Right kidney (tissue), 1 donor: Measurements from ENCODE around the gene PRG2.
"Not testable (repeated sequence)": the region's sequence is repeated elsewhere in the genome, so short reads cannot be mapped to it uniquely, and the experiment has no call there.

Source experiments
- DNase-seq: peaks from one replicate; pipeline ENCODE4 v3.0.0-alpha.2; 2016

Gene PRG2

GRCh38 chr11:57421066-57421465 lies 30.6 kb upstream of the PRG2 start:
- no peak for DNase-seq

GRCh38 chr11:57419146-57419545 lies 28.7 kb upstream of the PRG2 start:
- no peak for DNase-seq

DNA sequence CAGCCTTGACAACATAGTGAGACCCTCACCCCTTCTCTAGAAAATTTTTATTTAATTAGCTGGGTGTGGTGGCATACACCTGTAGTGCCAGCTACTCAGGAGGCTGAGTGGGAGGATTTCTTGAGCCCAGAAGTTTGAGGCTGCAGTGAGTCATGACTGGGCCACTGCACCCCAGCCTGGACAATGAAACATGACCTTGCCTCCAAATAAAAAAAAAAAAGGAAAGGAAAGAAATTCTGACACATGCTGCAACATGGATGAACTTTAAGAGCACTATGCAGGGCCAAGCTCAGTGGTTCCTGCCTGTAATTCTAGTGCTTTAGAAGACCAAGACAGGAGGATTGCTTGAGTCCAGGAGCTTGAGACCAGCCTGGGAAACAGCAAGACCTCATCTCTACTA lies 27.7 kb upstream of the PRG2 start:
- no peak for DNase-seq

DNA sequence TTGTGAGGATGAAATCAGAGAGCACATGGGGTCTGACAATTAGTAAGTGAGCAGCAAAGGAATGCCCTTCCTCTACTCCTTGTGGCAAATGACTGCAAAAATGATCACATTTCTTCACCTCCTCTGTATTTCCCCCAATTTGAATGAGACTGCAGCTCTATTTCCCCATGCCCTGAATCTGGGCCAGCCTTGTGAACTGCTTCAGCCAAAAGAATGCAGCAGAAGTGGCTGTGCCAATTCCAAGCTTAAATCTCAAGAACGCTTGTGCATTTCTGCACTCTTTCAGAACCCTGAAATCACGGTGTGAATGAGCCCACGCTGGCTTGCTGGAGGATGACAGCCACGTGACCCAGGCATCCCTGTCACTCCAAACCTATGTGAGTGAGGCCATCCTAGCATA lies 26.6 kb upstream of the PRG2 start:
- no peak for DNase-seq

DNA sequence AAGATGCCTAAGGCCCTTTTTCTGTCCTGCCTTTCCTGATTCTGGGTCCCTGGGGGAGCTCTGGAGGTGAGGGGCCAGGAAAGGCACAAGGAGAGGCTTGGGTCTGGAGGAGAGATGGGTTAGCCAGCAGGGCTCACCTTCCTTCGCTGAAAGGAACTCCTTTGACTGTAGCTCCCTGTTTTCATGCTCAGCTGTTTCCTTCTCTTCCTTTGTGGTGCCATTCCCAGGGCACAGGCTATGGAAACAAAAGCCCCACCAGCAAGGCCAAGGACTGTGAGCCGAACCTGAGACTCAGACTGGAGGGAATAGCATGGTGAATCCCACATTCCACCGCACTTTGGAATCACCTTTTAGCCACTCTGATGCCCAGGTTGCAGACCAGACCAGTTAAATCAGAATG lies 26.0 kb upstream of the PRG2 start:
- no peak for DNase-seq

- no peak for DNase-seq
Measured at GRCh38 chr11:57414612-57415212, 24.3 kb upstream of the PRG2 start.

DNA sequence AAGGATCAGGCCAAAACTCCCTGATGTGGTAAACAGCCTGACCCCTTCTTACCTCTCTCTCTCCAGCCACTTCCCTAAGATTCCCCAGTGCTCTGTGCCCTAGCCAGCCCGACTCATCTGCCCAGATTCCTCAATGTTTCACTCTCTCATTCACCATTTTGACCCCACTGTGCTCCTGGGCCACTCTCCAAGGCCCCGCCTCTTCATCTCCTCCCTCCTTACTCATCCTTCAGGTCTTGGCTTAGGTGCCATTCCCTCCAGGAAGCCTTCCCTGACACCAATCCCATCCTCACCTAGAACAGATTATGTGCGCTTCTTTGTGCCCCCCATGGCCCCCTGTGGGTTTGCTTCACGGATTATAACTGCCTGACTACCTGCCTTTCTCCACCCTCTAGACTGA lies 23.2 kb upstream of the PRG2 start:
- no peak for DNase-seq

DNA sequence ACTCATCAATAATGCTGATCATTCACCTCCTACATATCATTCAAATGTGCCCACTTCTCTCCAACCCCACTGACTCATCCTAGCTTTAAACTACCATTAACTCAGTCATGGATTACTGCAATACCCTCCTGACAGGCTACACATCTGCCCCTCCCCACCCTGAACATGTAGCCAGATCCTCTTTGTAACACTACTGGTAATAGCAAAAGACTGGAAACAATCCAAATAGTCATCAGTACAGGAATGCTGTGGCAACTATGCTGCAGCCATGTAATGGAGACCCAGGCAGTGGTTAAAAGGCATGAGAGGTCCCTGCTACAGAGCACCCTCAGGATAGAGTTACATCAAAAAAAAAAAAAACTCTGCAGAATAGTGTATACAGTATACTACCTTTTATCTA lies 19.8 kb upstream of the PRG2 start:
- no peak for DNase-seq

DNA sequence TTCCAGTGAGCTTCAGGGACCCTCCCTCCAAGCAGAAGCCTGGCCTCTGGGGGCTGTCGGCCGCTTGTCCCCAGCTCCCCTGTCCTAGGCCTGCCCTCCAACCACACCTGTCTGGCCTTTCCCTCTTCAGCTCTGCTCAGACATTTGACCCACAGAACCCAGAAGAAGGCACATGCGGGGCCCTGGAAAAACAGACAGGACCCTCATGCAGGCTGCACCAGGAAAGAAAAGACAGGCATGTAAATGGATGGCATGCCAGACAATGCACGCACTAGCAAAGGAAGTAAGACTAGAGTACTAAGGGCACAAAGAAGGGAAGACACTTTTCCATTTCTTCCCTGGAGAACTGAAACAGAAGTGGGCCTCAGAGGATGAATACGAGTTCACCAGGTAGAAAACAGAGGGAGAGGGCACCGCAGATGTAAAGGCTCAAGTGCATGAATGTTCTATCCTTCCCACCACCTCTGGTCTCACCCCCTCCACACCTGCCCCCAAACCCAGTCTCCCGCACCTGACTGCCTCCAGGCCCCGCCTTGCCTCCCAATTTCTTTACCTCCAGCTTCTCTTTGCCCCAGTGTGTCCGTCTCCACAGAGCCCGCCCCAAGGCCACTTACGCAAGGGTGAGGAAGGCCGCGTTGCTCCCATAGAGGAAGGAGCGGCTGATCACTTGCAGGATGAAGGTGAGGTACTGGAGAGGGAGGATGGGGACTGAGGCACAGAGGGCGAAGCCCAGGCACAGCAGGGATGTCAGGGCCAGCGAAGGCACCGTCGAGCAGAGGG lies 19.1 kb upstream of the PRG2 start:
- DNase-seq: no peak

DNA sequence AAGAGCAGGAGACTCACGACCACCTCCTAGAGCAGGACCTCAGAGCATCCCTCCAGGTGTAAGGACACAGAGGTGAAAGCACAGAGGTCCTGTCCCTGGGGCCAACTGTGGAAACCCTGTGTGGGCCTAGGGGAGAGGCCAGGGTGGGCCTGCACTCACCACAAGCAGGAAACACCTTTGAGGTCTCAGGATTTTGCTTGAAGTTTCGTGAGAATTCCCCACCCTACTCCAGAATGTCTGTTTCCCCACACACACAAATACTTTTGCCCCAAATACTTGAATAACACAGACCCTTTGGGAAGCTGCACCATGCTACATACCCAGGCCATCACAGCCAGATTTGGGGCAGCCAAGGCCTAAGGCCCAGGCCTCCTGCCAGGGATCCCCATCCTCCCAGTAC lies 18.3 kb upstream of the PRG2 start:
- DNase-seq: no peak

DNA sequence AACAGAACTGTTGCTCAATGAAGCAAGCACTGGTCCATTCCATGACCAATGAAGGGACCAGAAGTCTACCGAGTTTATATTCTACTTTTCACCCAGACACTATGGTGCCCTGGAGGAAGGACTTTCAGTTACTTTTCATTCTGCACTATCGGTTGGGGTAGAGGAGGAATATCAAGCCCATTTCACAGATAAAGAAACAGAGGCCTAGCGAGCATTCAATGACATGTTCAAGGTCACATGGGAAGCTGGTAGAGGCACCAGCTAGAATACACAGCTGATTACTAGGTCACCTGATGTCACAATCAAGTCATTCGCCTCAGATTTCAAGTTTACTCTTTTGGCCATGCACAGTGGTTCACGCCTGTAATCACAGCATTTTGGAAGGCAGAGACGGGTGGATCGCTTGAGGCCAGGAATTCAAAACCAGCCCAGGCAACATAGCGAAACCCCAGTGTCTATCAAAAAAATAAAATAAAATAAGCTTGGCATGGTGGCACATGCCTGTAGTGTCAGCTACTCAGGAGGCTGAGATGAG lies 17.6 kb upstream of the PRG2 start:
- DNase-seq: no peak

- DNase-seq: no peak
Measured at GRCh38 chr11:57407010-57407920, 16.8 kb upstream of the PRG2 start.

DNA sequence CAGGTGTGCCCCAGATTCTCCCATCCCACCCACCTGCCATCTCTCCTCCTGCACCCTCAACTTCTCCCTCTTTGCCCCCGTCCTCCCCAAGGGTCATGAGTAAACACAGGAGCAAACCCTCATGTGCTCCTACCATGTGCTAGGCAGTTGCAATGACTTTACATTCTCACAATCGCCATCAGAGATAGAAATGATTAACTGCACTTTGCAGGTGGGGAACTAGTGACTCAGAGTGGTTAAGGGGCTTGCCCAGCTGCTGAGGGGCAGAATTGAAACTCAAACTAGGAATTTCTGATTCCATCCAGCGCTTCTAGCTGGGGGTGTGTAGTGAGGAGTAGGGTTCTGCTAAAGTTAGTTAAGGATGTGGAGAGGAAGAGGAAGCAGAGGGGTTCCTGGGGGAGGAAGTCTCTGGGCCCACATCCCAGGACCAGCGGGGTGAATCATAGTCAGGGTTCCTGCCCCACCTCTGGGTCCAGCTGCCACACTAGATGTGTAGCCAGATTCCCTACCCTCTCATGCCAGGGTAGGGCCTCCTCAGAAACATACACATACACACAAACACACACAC lies 16.0 kb upstream of the PRG2 start:
- no peak for DNase-seq

DNA sequence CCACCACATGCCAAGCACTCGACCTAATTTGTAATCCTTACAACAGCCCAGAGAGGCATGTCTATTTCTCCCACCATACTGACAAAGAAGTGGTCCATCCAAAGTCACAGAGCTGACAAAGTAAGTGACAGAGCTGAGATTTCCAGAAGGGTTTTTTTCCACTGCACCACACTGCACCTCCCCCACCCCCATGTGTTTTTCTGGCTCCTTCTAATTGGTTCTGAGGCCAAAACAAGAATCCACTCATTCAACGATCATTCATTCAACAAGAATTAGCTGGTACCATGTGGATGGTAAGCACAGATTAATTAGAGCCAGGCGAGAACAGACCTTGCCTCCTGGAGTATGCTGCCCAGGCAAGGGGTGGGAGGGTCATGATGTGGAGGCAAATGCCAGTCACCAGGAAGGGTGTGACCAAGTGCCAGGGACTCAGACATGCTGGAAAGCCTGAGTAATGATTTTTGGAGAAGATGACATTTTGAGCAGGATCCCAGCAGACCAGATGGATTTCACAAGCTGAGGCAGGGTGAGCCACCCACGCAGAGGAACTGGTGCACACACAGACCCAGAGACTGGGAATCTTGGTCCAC lies 14.9 kb upstream of the PRG2 start:
- no peak for DNase-seq

- DNase-seq: no peak
Measured at GRCh38 chr11:57403802-57404147, 13.3 kb upstream of the PRG2 start.

GRCh38 chr11:57403003-57403801 lies 12.8 kb upstream of the PRG2 start:
- DNase-seq: not testable (repeated sequence)

DNA sequence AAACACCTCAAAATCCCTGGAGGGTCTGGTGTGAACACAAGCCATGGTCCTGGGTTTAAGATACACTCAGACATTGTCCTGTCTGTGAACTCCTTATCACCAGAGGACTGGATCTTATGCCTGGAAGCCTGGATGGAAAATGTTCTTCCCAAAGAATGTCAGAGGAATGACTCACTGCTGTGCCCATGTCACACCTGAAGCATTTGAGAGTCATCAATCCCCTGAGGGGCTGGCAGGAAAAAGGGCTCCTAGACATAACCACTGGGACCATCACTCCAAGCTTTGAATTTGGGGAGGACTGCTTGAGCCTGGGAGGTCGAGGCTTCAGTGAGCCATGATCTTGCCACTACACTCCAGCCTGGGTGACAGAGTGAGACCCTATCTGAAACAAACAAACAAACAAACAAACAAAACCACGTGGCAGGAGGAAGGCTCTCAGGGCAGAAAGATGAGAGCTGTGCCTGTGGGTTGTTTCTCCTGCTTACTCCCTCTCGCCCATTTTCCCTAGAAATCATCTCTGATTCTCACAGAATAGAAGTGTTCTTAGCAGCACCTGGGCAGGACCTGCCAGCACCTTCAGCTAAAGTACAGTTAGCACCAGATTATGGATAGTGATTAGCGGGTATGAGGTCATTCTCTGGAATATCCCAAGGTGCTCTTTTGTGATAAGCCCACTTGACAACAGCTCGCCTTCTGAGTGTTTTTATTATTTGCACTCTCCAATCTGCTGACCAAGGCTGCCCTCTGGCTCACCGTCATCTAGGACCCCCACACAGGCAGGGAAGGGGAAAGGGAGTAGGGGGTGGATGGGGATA lies 11.9 kb upstream of the PRG2 start:
- DNase-seq: no peak

- no peak for DNase-seq
Measured at GRCh38 chr11:57399972-57400578, 9.6 kb upstream of the PRG2 start.

- no peak for DNase-seq
Measured at GRCh38 chr11:57399221-57399620, 8.8 kb upstream of the PRG2 start.

DNA sequence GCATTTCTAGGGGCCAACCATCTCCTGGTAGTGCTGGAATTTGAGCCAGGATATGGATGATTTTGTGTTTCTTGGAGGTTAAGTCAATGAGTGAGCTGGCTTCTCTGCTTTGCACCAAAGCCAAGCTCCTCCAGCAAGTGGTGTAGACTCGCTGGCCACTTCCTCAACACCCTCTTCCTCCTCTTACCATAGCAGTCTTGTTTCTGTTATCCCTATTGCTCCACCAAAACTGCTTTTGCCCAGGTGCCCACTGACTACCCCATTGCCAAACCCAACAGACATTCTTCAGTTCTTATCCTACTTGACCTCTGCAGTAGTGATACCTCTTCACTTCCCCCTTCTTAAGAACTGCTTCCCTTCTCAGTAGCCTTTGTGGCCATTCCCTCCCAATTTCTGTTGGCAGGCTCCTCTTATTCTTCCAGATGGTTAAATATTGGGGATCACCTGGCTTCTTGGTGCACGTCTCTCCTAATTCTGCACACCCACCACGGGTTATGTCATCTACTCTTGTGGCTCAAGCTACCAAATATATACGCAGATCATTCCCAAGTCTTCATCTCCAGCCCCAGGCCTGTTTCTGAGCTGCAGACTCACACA lies 7.0 kb upstream of the PRG2 start:
- no peak for DNase-seq
